Lower lobe of right lung (tissue), 2 donors: ENCODE measurements around the gene PTPRG. TPM values are rescaled to one million over a fixed set of nuclear protein-coding genes. Genes with fewer than 3 reads are reported as not detected.

Experiments used
- ATAC-seq, 2 donors: fragments of 200-7000 bp; cut with Tn5 transposase; one replicate each; pipeline ENCODE4 v1.9.1; 2020 to 2022; ENCODE audit warnings: mild to moderate bottlenecking in 2 of 2, moderate library complexity in 2 of 2
- DNase-seq: peaks from one replicate; pipeline ENCODE4 v3.0.0-alpha.2; 2020
- H3K27ac ChIP-seq: fragments of 200-600 bp; one replicate; pipeline ENCODE4 v1.8.0; 2022
- H3K27me3 ChIP-seq: fragments of 200-600 bp; one replicate; pipeline ENCODE4 v1.8.0; 2022; ENCODE audit warnings: low read depth
- H3K36me3 ChIP-seq: fragments of 200-600 bp; one replicate; pipeline ENCODE4 v1.8.0; 2022; ENCODE audit warnings: mild to moderate bottlenecking
- H3K4me1 ChIP-seq: fragments of 200-600 bp; one replicate; pipeline ENCODE4 v1.8.0; 2022
- H3K4me3 ChIP-seq: fragments of 200-600 bp; one replicate; pipeline ENCODE4 v1.8.0; 2022; ENCODE audit warnings: mild to moderate bottlenecking
- H3K9me3 ChIP-seq: fragments of 200-600 bp; one replicate; pipeline ENCODE4 v1.8.0; 2022
- intact Hi-C: fragments of 100-400 bp; cut with DNase I; formaldehyde crosslinking; loops from one replicate; pipeline ENCODE4 v1.11.0; 2022
- total RNA-seq: library from RNA; stranded (reverse); fragmentation: NEBNext Ultra II Directional; extraction: Animal tissue kit (Norgen Biotek cat#: 25700); gene quantifications from one replicate; pipeline ENCODE4 v1.2.1, GENCODE V29; 2021
- TF ChIP-seq, protein P1 (sequence below): fragments of 200-600 bp; IDR thresholded peaks from one replicate; pipeline ENCODE4 v1.8.0; 2022; ENCODE audit warnings: antibody characterized with exemption, mild to moderate bottlenecking
- donor health status: DM: no; HTN: yes; CAD: no; lungs with severe emphysema.

The PTPRG gene
- total RNA-seq, 1 donor from 2014 or later, result 67.6 TPM

DNA sequence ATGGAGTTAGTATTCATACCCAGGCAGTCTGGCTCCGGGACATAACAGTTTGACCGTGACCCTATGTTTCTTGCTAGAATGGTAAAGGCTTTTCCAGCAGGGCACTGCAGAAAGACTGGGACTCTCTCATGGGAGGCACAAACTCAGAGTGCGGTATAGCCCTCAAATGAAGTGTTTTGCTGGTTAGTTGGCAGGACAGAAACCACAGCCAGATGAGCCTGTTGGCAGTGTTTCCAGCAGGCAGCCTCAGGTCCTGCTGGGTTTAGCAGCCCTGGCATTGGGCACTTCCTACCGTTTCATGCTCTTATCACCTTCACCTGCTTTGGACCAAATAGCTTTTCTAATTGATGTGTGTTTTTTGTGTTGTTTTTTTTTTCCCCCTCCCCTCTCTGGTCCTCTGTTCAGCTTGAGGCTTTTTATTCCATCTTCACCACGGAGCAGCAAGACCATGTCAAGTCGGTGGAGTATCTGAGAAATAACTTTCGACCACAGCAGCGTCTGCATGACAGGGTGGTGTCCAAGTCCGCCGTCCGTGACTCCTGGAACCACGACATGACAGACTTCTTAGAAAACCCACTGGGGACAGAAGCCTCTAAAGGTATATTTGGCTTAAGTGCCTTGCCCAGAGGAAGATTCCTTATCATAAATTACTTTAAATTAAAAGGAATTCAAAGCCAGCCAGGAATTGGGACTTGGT is 606.3 kb downstream of the PTPRG start:
- intact Hi-C loops, result no loop called here
- no peak for DNase-seq
- no peaks in the 10 kb centered on the region for H3K9me3 ChIP-seq
- TF ChIP-seq, protein P1, sequence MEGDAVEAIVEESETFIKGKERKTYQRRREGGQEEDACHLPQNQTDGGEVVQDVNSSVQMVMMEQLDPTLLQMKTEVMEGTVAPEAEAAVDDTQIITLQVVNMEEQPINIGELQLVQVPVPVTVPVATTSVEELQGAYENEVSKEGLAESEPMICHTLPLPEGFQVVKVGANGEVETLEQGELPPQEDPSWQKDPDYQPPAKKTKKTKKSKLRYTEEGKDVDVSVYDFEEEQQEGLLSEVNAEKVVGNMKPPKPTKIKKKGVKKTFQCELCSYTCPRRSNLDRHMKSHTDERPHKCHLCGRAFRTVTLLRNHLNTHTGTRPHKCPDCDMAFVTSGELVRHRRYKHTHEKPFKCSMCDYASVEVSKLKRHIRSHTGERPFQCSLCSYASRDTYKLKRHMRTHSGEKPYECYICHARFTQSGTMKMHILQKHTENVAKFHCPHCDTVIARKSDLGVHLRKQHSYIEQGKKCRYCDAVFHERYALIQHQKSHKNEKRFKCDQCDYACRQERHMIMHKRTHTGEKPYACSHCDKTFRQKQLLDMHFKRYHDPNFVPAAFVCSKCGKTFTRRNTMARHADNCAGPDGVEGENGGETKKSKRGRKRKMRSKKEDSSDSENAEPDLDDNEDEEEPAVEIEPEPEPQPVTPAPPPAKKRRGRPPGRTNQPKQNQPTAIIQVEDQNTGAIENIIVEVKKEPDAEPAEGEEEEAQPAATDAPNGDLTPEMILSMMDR, result no peak
- H3K4me3 ChIP-seq, result no peak overlapping the region
- no peak for ATAC-seq
- H3K27ac ChIP-seq, result no peak overlapping the region
- peaks cover 8% of the 10 kb centered on the region for H3K4me1 ChIP-seq
- no peaks in the 10 kb centered on the region for H3K27me3 ChIP-seq
- peaks cover 6% of the 10 kb centered on the region for H3K36me3 ChIP-seq

DNA sequence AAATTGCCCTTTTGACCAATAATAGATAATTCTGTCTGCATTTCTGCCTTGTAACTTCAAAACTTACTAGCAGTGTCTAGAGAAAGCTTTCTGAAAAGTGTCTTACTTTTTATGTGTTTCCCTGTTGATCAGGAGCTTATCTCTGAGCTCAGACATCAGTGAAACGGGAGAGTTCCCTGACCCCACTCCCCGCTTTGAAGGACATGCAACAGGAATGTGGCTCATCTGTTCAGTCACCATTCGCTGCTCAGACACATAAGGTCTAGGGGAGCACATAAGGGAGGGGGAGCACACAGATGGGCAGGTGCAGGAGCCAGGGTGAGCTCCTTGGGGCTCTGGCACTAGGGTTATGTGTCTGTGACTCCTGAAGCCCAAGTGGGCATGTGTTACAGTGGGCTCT is 607.0 kb downstream of the PTPRG start:
- no peak for ATAC-seq
- no peak overlapping the region for H3K4me3 ChIP-seq
- DNase-seq, result no peak

DNA sequence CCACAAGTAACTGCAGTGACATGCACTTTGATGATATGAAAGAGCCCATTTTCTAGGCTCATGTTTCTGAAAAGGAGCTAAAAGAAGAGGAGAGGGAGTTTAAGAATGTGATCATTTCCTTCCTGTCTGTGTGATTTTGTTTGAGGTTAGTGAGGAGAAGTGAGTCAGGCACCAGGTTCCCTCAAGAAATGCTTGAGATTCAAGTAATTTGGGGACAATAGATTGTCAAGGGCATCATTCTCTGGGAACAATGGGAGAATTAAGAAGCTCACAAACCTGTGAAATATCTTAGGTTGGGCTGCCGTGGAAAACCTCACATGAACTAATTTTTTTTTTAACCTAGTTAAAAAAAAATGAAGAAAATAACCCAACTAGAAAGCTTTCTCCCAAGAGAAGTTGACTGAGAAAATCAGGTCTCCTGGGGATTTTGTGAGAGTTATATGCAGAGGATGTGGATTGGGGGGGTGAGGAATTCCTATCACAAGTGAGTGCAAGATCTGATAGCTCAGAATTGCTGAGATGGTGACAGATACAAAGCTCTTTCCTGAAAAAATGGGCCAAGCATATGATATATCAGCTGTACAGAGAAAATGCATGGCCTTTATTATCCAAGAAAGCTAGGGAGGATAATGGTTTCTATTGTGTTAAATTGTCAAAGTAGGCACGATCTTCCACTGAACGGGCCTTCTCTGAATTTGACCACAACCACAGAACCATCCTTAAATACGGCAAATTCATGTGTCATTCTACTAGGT is 608.7 kb downstream of the PTPRG start:
- Histone ChIP-seq H3K4me1 (peaks cover 5% of the 10 kb centered on the region), H3K27me3 (no peaks in the 10 kb centered on the region), H3K27ac (no peak overlapping the region), H3K9me3 (no peaks in the 10 kb centered on the region), H3K4me3 (no peak overlapping the region), H3K36me3 (peaks cover 6% of the 10 kb centered on the region)
- no peak for DNase-seq
- TF ChIP-seq, protein P1, result no peak
- no peak for ATAC-seq
- intact Hi-C loops, result no loop called here

More for the DNA sequence above, 607.0 kb downstream of the PTPRG start:
- TF ChIP-seq, protein P1, result no peak
- Histone ChIP-seq H3K4me1 (peaks cover 8% of the 10 kb centered on the region), H3K27ac (no peak overlapping the region), H3K9me3 (no peaks in the 10 kb centered on the region), H3K27me3 (no peaks in the 10 kb centered on the region), H3K36me3 (peaks cover 6% of the 10 kb centered on the region)
- intact Hi-C loops, result no loop called here

DNA sequence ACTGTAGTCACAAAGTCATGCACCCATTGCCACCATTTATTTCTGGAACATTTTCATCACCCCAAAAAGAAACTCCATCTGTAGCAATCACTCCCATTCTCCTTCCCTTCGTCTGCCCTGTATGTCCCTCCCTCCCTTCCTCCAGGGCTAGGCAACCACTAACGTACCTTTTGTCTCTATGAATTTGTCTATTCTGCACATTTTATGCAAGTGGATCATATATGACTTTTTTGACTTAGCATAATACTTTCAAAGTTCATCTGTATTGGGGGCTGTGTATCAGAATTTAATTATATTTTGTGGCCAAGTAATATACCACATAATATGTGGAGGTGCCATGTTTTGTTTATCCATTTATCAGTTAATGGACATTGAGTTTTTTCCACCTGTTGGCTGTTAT is 610.4 kb downstream of the PTPRG start:
- Histone ChIP-seq H3K9me3 (no peaks in the 10 kb centered on the region), H3K4me1 (no peaks in the 10 kb centered on the region), H3K4me3 (no peak overlapping the region), H3K36me3 (peaks cover 6% of the 10 kb centered on the region), H3K27me3 (no peaks in the 10 kb centered on the region), H3K27ac (no peak overlapping the region)
- DNase-seq, result no peak
- TF ChIP-seq, protein P1, result no peak
- ATAC-seq, result no peak
- intact Hi-C loops, result no loop called here

DNA sequence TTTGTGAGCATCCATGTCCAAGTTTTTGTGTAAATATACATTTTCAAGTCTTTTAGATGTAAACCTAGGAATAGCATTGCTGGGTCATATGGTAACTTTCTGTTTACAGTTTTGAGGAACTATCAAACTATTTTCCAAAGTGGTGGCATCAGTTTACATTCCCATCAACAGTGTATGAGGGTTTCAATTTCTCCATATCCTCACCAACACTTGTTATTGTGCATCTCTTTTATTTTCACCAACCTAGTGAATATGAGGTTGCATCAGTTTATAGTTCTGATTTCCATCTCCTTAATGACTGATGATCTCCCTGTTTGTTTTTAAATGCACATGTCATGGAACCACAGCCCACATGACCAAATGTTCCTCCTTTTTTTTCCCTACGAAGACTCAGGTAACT is 610.8 kb downstream of the PTPRG start:
- Histone ChIP-seq H3K27ac (no peak overlapping the region), H3K4me3 (no peak overlapping the region), H3K36me3 (peaks cover 6% of the 10 kb centered on the region), H3K9me3 (no peaks in the 10 kb centered on the region), H3K4me1 (no peaks in the 10 kb centered on the region), H3K27me3 (no peaks in the 10 kb centered on the region)
- intact Hi-C loops, result no loop called here
- TF ChIP-seq, protein P1, result no peak
- DNase-seq (no peak), ATAC-seq (no peak)
